Neural crest cell (in vitro differentiated cells): ENCODE results near the gene DDX20. TPM values are rescaled to one million over a fixed set of nuclear protein-coding genes. Genes with fewer than 3 reads are reported as not detected.

Source experiments
- DNase-seq: peaks from one replicate; pipeline ENCODE4 v3.0.0; 2021; ENCODE audit warnings: low read depth, mixed read lengths, low spot score
- H3K27ac Mint-ChIP-seq: one replicate; pipeline ENCODE4 v1.8.0; 2021; ENCODE audit warnings: mild to moderate bottlenecking, mixed read lengths; ENCODE audit not compliant: unreplicated experiment
- H3K27me3 Mint-ChIP-seq: 2 replicates; pipeline ENCODE4 v1.8.0; 2021; ENCODE audit warnings: low read depth, mild to moderate bottlenecking, mixed read lengths
- H3K36me3 Mint-ChIP-seq: 2 replicates; pipeline ENCODE4 v1.8.0; 2021; ENCODE audit warnings: low read depth, mild to moderate bottlenecking, mixed read lengths
- H3K4me1 Mint-ChIP-seq: 2 replicates; pipeline ENCODE4 v1.8.0; 2021; ENCODE audit warnings: mixed read lengths
- H3K4me3 Mint-ChIP-seq: one replicate; pipeline ENCODE4 v1.8.0; 2021; ENCODE audit warnings: mild to moderate bottlenecking, mixed read lengths
- H3K9me3 Mint-ChIP-seq: 2 replicates; pipeline ENCODE4 v1.8.0; 2021; ENCODE audit warnings: mixed read lengths
- long read RNA-seq: library from polyadenylated mRNA; unstranded; transcript quantifications from one replicate; pipeline ENCODE4 v2.0.0, GENCODE V29; 2020
- total RNA-seq: library from RNA; stranded (reverse); gene quantifications from 2 replicates; pipeline ENCODE4 v1.2.1, GENCODE V29; 2021
- TF ChIP-seq, protein P1 (sequence below): fragments of 200-600 bp; sonication (generic); conservative IDR thresholded peaks from 2 replicates; pipeline ENCODE4 v1.5.0; 2021; ENCODE audit warnings: antibody characterized with exemption, mild to moderate bottlenecking

DDX20 gene, protein sequence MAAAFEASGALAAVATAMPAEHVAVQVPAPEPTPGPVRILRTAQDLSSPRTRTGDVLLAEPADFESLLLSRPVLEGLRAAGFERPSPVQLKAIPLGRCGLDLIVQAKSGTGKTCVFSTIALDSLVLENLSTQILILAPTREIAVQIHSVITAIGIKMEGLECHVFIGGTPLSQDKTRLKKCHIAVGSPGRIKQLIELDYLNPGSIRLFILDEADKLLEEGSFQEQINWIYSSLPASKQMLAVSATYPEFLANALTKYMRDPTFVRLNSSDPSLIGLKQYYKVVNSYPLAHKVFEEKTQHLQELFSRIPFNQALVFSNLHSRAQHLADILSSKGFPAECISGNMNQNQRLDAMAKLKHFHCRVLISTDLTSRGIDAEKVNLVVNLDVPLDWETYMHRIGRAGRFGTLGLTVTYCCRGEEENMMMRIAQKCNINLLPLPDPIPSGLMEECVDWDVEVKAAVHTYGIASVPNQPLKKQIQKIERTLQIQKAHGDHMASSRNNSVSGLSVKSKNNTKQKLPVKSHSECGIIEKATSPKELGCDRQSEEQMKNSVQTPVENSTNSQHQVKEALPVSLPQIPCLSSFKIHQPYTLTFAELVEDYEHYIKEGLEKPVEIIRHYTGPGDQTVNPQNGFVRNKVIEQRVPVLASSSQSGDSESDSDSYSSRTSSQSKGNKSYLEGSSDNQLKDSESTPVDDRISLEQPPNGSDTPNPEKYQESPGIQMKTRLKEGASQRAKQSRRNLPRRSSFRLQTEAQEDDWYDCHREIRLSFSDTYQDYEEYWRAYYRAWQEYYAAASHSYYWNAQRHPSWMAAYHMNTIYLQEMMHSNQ
- 25.7 and 26.7 TPM in 2 replicates for total RNA-seq
- long read RNA-seq, full-length matches to known transcripts, result 104 of 129 reads
- long read RNA-seq, partial matches to known transcripts, result 11 of 129 reads
- long read RNA-seq, other reads (novel, unspliced or antisense), result 14 of 129 reads

DNA sequence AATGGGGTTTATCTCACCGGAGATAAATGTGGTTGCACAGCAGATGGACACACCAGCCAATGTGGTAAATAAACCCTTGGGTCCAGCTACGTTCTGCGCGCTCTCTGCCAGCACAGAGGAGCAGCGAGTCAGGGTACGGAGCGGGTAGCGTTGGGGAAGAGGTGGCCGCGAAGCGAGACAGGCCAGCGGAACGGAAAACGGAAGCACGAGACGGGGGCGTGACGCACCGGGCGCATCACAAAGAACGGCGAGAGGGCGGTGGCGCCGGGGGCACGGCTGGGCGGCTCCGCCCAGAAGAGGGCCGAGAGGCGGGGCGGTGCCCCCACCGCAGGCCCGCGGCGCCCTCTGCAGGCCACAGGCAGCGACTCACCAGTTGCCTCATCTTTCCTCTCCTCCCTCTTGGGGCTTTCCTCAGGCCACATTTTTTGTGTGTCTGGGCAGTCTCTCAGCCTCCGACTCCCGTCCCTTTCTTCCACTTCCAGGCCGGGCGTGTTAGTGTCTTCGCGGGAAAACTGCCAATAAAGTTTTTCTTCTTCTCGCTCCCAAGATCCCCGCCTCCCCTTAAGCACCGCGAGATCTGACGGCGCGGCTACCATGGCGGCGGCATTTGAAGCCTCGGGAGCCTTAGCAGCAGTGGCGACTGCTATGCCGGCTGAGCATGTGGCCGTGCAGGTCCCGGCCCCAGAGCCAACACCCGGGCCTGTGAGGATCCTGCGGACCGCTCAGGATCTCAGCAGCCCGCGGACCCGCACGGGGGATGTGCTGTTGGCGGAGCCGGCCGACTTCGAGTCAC, at the start of gene DDX20:
DDX20 (plus strand) TSS at position 571 of the 793 bp plus-strand sequence; CDS start at position 595, 24 bp downstream.
- TF ChIP-seq, protein P1, sequence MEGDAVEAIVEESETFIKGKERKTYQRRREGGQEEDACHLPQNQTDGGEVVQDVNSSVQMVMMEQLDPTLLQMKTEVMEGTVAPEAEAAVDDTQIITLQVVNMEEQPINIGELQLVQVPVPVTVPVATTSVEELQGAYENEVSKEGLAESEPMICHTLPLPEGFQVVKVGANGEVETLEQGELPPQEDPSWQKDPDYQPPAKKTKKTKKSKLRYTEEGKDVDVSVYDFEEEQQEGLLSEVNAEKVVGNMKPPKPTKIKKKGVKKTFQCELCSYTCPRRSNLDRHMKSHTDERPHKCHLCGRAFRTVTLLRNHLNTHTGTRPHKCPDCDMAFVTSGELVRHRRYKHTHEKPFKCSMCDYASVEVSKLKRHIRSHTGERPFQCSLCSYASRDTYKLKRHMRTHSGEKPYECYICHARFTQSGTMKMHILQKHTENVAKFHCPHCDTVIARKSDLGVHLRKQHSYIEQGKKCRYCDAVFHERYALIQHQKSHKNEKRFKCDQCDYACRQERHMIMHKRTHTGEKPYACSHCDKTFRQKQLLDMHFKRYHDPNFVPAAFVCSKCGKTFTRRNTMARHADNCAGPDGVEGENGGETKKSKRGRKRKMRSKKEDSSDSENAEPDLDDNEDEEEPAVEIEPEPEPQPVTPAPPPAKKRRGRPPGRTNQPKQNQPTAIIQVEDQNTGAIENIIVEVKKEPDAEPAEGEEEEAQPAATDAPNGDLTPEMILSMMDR, result peak; percentile 85
- Mint-ChIP-seq H3K4me1 (peaks cover 30% of the 10 kb centered on the region), H3K9me3 (no peaks in the 10 kb centered on the region), H3K36me3 (peaks cover 2% of the 10 kb centered on the region), H3K27ac (peak within 1 kb of the TSS; percentile 99), H3K27me3 (no peaks in the 10 kb centered on the region), H3K4me3 (peak within 1 kb of the TSS; percentile 96)
- peak; percentile 82 for DNase-seq

DNA sequence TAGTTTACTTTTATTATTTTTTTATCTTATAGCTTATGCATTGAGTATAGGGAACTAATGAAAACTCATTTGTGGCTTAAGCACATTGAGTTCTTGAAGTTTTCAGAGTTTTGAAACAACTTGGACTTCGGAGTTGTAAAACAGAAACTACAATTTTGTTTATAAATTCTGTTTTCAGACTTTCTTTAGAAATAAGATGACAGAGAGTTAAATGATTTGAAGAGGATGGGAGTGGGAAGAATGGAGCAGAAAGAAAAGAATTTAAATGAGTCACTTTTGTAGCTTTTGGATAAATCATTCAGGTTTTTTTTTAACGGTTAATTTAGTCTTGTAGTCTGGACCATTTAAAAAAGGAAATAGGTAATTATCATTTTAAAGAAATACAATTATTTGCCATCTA, 48.8 kb upstream of the DDX20 start:
- Mint-ChIP-seq H3K27ac (no peak overlapping the region), H3K36me3 (no peaks in the 10 kb centered on the region), H3K27me3 (no peaks in the 10 kb centered on the region), H3K4me3 (no peak overlapping the region), H3K4me1 (no peaks in the 10 kb centered on the region), H3K9me3 (no peaks in the 10 kb centered on the region)
- TF ChIP-seq, protein P1, result no peak
- DNase-seq, result no peak

DNA sequence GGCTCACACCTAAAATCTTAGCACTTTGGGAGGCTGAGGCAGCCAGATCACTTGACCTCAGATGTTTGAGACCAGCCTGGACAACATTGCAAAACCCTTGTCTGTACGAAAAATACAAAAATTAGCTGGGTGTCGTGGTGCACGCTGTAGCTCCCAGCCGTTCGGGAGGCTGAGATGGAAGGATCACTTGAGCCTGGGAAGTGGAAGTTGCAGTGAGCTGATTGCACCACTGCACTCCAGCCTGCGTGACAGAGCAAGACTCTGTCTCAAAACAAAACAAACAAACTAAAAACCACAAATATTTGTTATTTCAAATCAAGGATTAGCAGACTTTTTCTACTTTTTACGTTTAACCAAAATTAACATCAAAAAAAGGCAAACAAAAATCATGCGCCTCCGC, 47.8 kb upstream of the DDX20 start:
- no peak overlapping the region for H3K4me3 Mint-ChIP-seq
- no peaks in the 10 kb centered on the region for H3K36me3 Mint-ChIP-seq
- no peaks in the 10 kb centered on the region for H3K4me1 Mint-ChIP-seq
- no peak overlapping the region for H3K27ac Mint-ChIP-seq
- no peak for DNase-seq
- TF ChIP-seq, protein P1, result no peak
- H3K9me3 Mint-ChIP-seq, result no peaks in the 10 kb centered on the region
- H3K27me3 Mint-ChIP-seq, result no peaks in the 10 kb centered on the region

DNA sequence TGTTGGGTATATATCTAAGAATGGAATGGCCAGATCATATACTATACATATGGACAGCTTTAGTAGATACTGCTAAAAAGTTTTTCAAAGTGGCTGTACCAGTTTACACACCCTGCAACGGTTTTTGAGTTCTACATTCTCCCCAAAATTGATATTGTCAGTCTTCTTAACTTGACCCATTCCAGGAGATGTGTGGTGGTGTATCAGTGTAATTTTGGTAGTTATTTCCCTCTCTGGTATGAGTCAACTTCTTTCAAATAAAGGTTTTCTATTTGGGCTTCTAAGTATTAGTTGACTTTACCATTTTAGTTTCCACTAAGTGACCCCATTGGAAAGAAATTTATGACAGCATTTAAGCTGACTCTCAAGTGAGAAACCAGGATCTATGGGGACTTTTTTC, 45.7 kb upstream of the DDX20 start:
- H3K9me3 Mint-ChIP-seq, result no peaks in the 10 kb centered on the region
- H3K27me3 Mint-ChIP-seq, result no peaks in the 10 kb centered on the region
- H3K4me3 Mint-ChIP-seq, result no peak overlapping the region
- TF ChIP-seq, protein P1, result no peak
- H3K27ac Mint-ChIP-seq, result no peak overlapping the region
- H3K4me1 Mint-ChIP-seq, result no peaks in the 10 kb centered on the region
- DNase-seq, result no peak
- no peaks in the 10 kb centered on the region for H3K36me3 Mint-ChIP-seq

DNA sequence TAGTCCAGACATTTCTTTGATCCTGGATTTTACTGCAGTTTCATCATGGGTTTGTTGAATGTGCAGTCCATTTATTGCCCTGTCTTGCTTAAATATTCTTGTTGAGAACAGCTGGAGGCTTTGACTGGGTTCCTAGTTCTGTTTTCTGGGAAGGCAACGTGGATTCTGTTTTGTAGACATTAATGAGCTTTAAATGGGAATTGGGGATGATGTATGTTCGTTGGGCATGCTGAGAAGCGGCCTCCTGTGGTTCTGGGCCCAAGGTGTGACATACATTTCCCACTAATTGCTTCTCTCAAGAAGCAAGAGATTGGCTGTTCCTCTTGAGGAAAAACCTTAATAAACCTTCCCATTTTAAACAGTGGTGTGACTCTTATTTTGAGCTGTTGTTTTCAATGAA, 39.4 kb upstream of the DDX20 start:
- H3K36me3 Mint-ChIP-seq, result no peaks in the 10 kb centered on the region
- H3K4me3 Mint-ChIP-seq, result no peak overlapping the region
- H3K27me3 Mint-ChIP-seq, result no peaks in the 10 kb centered on the region
- no peak for DNase-seq
- no peak overlapping the region for H3K27ac Mint-ChIP-seq
- no peaks in the 10 kb centered on the region for H3K4me1 Mint-ChIP-seq
- TF ChIP-seq, protein P1, result no peak
- no peaks in the 10 kb centered on the region for H3K9me3 Mint-ChIP-seq
